Neural crest cell (in vitro differentiated cells): ENCODE data around the gene CCSER2. TPM values are rescaled to one million over a fixed set of nuclear protein-coding genes. Genes with fewer than 3 reads are reported as not detected.

Experiments used
- DNase-seq: peaks from one replicate; pipeline ENCODE4 v3.0.0; 2021; ENCODE audit warnings: low read depth, mixed read lengths, low spot score
- H3K27ac Mint-ChIP-seq: one replicate; pipeline ENCODE4 v1.8.0; 2021; ENCODE audit warnings: mild to moderate bottlenecking, mixed read lengths; ENCODE audit not compliant: unreplicated experiment
- H3K27me3 Mint-ChIP-seq: 2 replicates; pipeline ENCODE4 v1.8.0; 2021; ENCODE audit warnings: low read depth, mild to moderate bottlenecking, mixed read lengths
- H3K36me3 Mint-ChIP-seq: 2 replicates; pipeline ENCODE4 v1.8.0; 2021; ENCODE audit warnings: low read depth, mild to moderate bottlenecking, mixed read lengths
- H3K4me1 Mint-ChIP-seq: 2 replicates; pipeline ENCODE4 v1.8.0; 2021; ENCODE audit warnings: mixed read lengths
- H3K4me3 Mint-ChIP-seq: one replicate; pipeline ENCODE4 v1.8.0; 2021; ENCODE audit warnings: mild to moderate bottlenecking, mixed read lengths
- H3K9me3 Mint-ChIP-seq: 2 replicates; pipeline ENCODE4 v1.8.0; 2021; ENCODE audit warnings: mixed read lengths
- CTCF ChIP-seq: fragments of 200-600 bp; sonication (generic); conservative IDR thresholded peaks from 2 replicates; pipeline ENCODE4 v1.5.0; 2021; ENCODE audit warnings: antibody characterized with exemption, mild to moderate bottlenecking
- total RNA-seq: library from RNA; stranded (reverse); gene quantifications from 2 replicates; pipeline ENCODE4 v1.2.1, GENCODE V29; 2021

The CCSER2 gene
- total RNA-seq, 1 donor from 2014 or later: 37.5 TPM

DNA sequence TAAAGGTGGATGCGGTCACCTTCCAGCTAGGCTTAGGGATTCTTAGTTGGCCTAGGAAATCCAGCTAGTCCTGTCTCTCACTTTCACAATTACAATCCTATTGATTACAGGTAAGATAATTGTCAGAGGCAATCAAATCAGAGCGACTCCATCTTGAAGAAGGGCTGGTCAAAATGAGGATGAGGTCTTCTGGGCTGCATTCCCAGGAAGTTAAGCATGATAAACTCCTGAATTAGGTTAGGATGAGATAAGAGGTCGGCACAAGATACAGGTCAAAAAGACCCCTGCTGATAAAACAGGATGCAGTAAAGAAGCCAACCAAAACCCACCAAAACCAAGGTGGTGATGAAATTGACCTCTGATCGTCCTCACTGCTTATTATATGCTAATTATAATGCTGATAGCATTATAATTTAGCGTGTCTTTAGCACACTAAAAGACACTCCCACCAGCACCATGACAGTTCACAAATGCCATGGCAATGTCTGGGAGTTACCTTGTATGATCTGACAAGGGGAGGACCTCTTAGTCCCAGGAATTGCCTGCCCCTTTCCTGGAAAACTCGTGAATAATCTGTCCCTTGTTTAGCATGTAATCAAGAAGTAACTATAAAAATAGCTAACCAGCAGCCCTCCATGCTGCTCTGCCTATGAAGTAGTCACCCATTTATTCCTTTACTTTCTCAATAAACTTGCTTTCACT is 237.6 kb downstream of the CCSER2 start:
- Mint-ChIP-seq H3K27me3 (peaks cover 2% of the 10 kb centered on the region), H3K9me3 (peaks cover 6% of the 10 kb centered on the region), H3K27ac (no peak overlapping the region), H3K4me1 (no peaks in the 10 kb centered on the region), H3K36me3 (peaks cover 5% of the 10 kb centered on the region), H3K4me3 (no peak overlapping the region)
- no peak for DNase-seq
- TF ChIP-seq CTCF: no peak

DNA sequence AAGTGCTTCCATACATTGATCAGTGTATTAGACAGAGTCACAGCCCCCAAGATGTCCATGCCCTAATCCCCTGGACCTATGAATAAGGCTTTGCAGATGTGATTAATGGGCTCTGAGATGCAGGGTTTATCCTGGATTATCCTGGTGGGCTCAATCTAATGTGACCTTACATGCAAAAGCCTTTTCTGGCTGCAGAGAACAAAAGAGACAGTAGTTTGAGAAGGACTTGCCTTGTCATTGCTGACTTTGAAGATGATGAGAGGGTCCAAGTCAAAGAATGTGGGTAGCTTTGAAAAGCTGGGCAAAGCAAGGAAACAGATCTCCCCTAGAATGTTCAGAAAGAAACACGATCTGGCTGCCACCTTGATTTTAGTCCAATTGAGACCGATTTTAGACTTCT is 238.7 kb downstream of the CCSER2 start:
- DNase-seq: no peak
- Mint-ChIP-seq H3K27me3 (peaks cover 2% of the 10 kb centered on the region), H3K36me3 (peaks cover 5% of the 10 kb centered on the region), H3K27ac (no peak overlapping the region), H3K4me3 (no peak overlapping the region), H3K4me1 (no peaks in the 10 kb centered on the region), H3K9me3 (peaks cover 6% of the 10 kb centered on the region)
- no peak for TF ChIP-seq CTCF

Other genes starting within 250 kb of the CCSER2 start
- gene GHITM, start 189.1 kb upstream of the CCSER2 start, total RNA-seq: 104 and 105 TPM in 2 replicates
- not detected in 2 replicates for gene GPR15LG, start 154.8 kb upstream of the CCSER2 start, total RNA-seq
- 19.8 and 23.0 TPM in 2 replicates for gene CDHR1, start 134.1 kb upstream of the CCSER2 start, total RNA-seq
- not detected in 2 replicates for gene LRIT2, start 103.0 kb upstream of the CCSER2 start, total RNA-seq
- not detected in 2 replicates for gene LRIT1, start 87.0 kb upstream of the CCSER2 start, total RNA-seq
- 0.23 TPM in 1 of 2 replicates, not detected in the other for gene RGR, start 83.5 kb upstream of the CCSER2 start, total RNA-seq